ENCODE data around the gene BMPR1B. TPM values are rescaled to one million over a fixed set of nuclear protein-coding genes. Genes with fewer than 3 reads are reported as not detected.
"Not testable (repeated sequence)": the region's sequence is repeated elsewhere in the genome, so short reads cannot be mapped to it uniquely, and the experiment has no call there.

BMPR1B gene
- total RNA-seq, 1 experiment from 2014 or later = 0.35 TPM

DNA sequence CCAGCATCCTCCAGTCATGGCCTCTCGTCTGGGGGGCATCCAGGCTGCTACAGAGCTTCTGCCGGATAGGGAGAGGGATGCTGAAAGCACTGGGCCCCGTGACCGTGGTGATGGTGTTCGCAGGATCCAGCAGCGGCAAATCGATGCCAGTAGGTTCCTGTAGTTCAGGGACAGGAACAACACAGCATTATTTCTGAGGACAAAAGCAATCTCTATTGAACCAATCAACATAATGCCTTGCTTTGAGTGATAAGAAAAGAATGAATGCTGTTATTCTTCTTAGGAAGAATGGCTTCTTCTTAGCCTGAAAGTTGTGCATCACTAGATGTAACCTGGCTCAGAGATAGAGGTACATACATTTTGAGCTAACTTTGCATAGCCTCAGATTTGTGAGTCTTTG, 412.4 kb downstream of the BMPR1B start:
- H3K9ac ChIP-seq (ENCODE audit: extremely low read depth, insufficient read length, low read length) = no peak overlapping the region
- no peaks in the 10 kb centered on the region for H3K79me1 ChIP-seq (ENCODE audit: insufficient read depth, low read depth, low read length, poor library complexity, severe bottlenecking)
- no peak overlapping the region for H3K27ac ChIP-seq (ENCODE audit: insufficient read length, low read depth, low read length)
- no peak overlapping the region for H3K18ac ChIP-seq (ENCODE audit: insufficient read length, low read depth, low read length)
- H2BK120ac ChIP-seq (ENCODE audit: low read depth, low read length, poor library complexity, severe bottlenecking) = no peak overlapping the region
- no peak for DNase-seq
- no peak overlapping the region for H4K5ac ChIP-seq (ENCODE audit: insufficient read length, low read depth, low read length)
- H3K4ac ChIP-seq (ENCODE audit: low read depth, low read length) = no peak overlapping the region
- no peak overlapping the region for H2BK12ac ChIP-seq (ENCODE audit: insufficient read length, low read depth, low read length)
- no peak overlapping the region for H3K56ac ChIP-seq (ENCODE audit: insufficient read length, low read depth, low read length)
- 0 out of 4 replicates have a peak, but pooled peaks cover 0 to 3% of the 10 kb centered on the region in 2 experiments for H3K4me1 Mint-ChIP-seq
- H4K8ac ChIP-seq (replicated peaks; ENCODE audit: insufficient read length, low read depth, low read length) = no peak overlapping the region
- no peaks in the 10 kb centered on the region for H3K27me3 ChIP-seq (ENCODE audit: insufficient read depth, low read length)
- H3K4me3 Mint-ChIP-seq = no peak overlapping the region
- H3K27ac Mint-ChIP-seq = no peak overlapping the region
- H2BK5ac ChIP-seq (ENCODE audit: insufficient read length, low read length) = no peak overlapping the region
- no peaks in the 10 kb centered on the region for H3K36me3 Mint-ChIP-seq (ENCODE audit: insufficient read depth in 1 of 3, low read depth in 3 of 3)
- H3T11ph ChIP-seq (ENCODE audit: low read length) = no peak overlapping the region
- H3K4me1 ChIP-seq (ENCODE audit: insufficient read depth, low read length) = no peaks in the 10 kb centered on the region
- no CpG with 5 or more reads among the region's 7 CpGs for WGBS (ENCODE audit: extremely low coverage, insufficient read length, low lambda C conversion rate)
- no peaks in the 10 kb centered on the region for H4K20me1 ChIP-seq (ENCODE audit: control insufficient read depth, insufficient read depth, insufficient read length)
- no peak overlapping the region for H3K14ac ChIP-seq (ENCODE audit: insufficient read depth, low read length)
- no peak overlapping the region for H4K91ac ChIP-seq (ENCODE audit: insufficient read length, low read depth, low read length)
- no peak overlapping the region for H3K4me2 ChIP-seq (ENCODE audit: insufficient read depth, insufficient read length, low read length)
- no peak overlapping the region for H2AFZ ChIP-seq (ENCODE audit: low read length)
- peaks cover 3 to 4% of the 10 kb centered on the region in 2 experiments; a peak in 2 of 5 replicates for H3K9me3 Mint-ChIP-seq
- H2BK15ac ChIP-seq (ENCODE audit: low read depth, low read length) = no peak overlapping the region
- no peaks in the 10 kb centered on the region for H3K27me3 Mint-ChIP-seq (ENCODE audit: low read depth)
- H2BK20ac ChIP-seq (ENCODE audit: low read depth, low read length, poor library complexity, severe bottlenecking) = no peak overlapping the region
- H2AK5ac ChIP-seq (ENCODE audit: insufficient read length, low read length) = no peak overlapping the region
- H3K23ac ChIP-seq (ENCODE audit: insufficient read length, low read depth, low read length) = no peak overlapping the region
- no peaks in the 10 kb centered on the region for H3K9me3 ChIP-seq (ENCODE audit: control insufficient read depth, low read depth, low read length)
- H3K79me2 ChIP-seq (ENCODE audit: insufficient read depth, low read length) = no peaks in the 10 kb centered on the region
- no peaks in the 10 kb centered on the region for H3K23me2 ChIP-seq (ENCODE audit: insufficient read length, low read depth, low read length, poor library complexity, severe bottlenecking)
- TF ChIP-seq CTCF (conservative IDR thresholded peaks at IDR 0.05) = no peak

GRCh38 chr4:95171377-95171776, 413.6 kb downstream of the BMPR1B start:
- not testable (repeated sequence) for H4K5ac ChIP-seq (ENCODE audit: insufficient read length, low read depth, low read length); H3K27ac ChIP-seq (ENCODE audit: insufficient read length, low read depth, low read length); H3K9ac ChIP-seq (ENCODE audit: extremely low read depth, insufficient read length, low read length); H3K9me3 Mint-ChIP-seq; H3K27me3 ChIP-seq (ENCODE audit: insufficient read depth, low read length); H3K14ac ChIP-seq (ENCODE audit: insufficient read depth, low read length); H2BK120ac ChIP-seq (ENCODE audit: low read depth, low read length, poor library complexity, severe bottlenecking); DNase-seq; H2BK15ac ChIP-seq (ENCODE audit: low read depth, low read length); H2BK20ac ChIP-seq (ENCODE audit: low read depth, low read length, poor library complexity, severe bottlenecking); H3K4me1 ChIP-seq (ENCODE audit: insufficient read depth, low read length); H2AK5ac ChIP-seq (ENCODE audit: insufficient read length, low read length); H2BK12ac ChIP-seq (ENCODE audit: insufficient read length, low read depth, low read length); H3K23me2 ChIP-seq (ENCODE audit: insufficient read length, low read depth, low read length, poor library complexity, severe bottlenecking); H3K23ac ChIP-seq (ENCODE audit: insufficient read length, low read depth, low read length); H2BK5ac ChIP-seq (ENCODE audit: insufficient read length, low read length); H3K56ac ChIP-seq (ENCODE audit: insufficient read length, low read depth, low read length); H3K18ac ChIP-seq (ENCODE audit: insufficient read length, low read depth, low read length); H3K4me1 Mint-ChIP-seq; H3K27me3 Mint-ChIP-seq (ENCODE audit: low read depth); H2AFZ ChIP-seq (ENCODE audit: low read length); H3K9me3 ChIP-seq (ENCODE audit: control insufficient read depth, low read depth, low read length); H3K4ac ChIP-seq (ENCODE audit: low read depth, low read length); H4K20me1 ChIP-seq (ENCODE audit: control insufficient read depth, insufficient read depth, insufficient read length); H3K79me2 ChIP-seq (ENCODE audit: insufficient read depth, low read length); H4K8ac ChIP-seq (replicated peaks; ENCODE audit: insufficient read length, low read depth, low read length); H3K36me3 Mint-ChIP-seq (ENCODE audit: insufficient read depth in 1 of 3, low read depth in 3 of 3); H3K79me1 ChIP-seq (ENCODE audit: insufficient read depth, low read depth, low read length, poor library complexity, severe bottlenecking); H4K91ac ChIP-seq (ENCODE audit: insufficient read length, low read depth, low read length); H3K4me2 ChIP-seq (ENCODE audit: insufficient read depth, insufficient read length, low read length); H3K27ac Mint-ChIP-seq; H3K4me3 Mint-ChIP-seq; H3T11ph ChIP-seq (ENCODE audit: low read length)
- no CpG with 5 or more reads among the region's 3 CpGs for WGBS (ENCODE audit: extremely low coverage, insufficient read length, low lambda C conversion rate)

Measured in H9 (cell line).